HepG2 (cell line): Measurements from ENCODE around the gene CHFR. TPM values are rescaled to one million over a fixed set of nuclear protein-coding genes. Genes with fewer than 3 reads are reported as not detected.
A peak's percentile ranks its signal among the peaks of the same experiment; 100 is the strongest.

ENCODE experiments used
- CEBPB ChIP-seq: IDR thresholded peaks from 2 replicates; pipeline ENCODE4 v1.6.1; 2011; ENCODE audit warnings: low read depth, low read length, improper control_type of control experiment, borderline replicate concordance
- CEBPG ChIP-seq: IDR thresholded peaks from 2 replicates; pipeline ENCODE4 v1.6.1; 2016
- ISL2 ChIP-seq: sonication (generic); formaldehyde crosslinking; IDR thresholded peaks from 2 replicates; pipeline ENCODE4 v1.5.0; 2020; ENCODE audit warnings: missing genetic modification reagents
- NCOA1 ChIP-seq: sonication (generic); formaldehyde crosslinking; IDR thresholded peaks from 2 replicates; pipeline ENCODE4 v1.9.0; 2021; ENCODE audit warnings: missing genetic modification reagents
- NFKB2 ChIP-seq: sonication (generic); formaldehyde crosslinking; IDR thresholded peaks from 2 replicates; pipeline ENCODE4 v1.4.0; 2020; ENCODE audit warnings: missing genetic modification reagents, borderline replicate concordance
- NKX3-1 ChIP-seq: sonication (generic); formaldehyde crosslinking; IDR thresholded peaks from 2 replicates; pipeline ENCODE4 v1.5.0; 2020; ENCODE audit warnings: missing genetic modification reagents
- NR2F2 ChIP-seq: IDR thresholded peaks from 2 replicates; pipeline ENCODE4 v1.6.1; 2012; ENCODE audit warnings: low read depth, inconsistent platforms, borderline replicate concordance
- SMARCE1 ChIP-seq: fragments of 450-650 bp; IDR thresholded peaks from 2 replicates; pipeline ENCODE4 v1.6.1; 2017; ENCODE audit warnings: borderline replicate concordance
- STAT5B ChIP-seq: sonication (generic); formaldehyde crosslinking; IDR thresholded peaks from 2 replicates; pipeline ENCODE4 v1.4.0; 2020; ENCODE audit warnings: missing genetic modification reagents
- TCF7L2 ChIP-seq: IDR thresholded peaks from 2 replicates; pipeline ENCODE4 v1.6.1; 2011; ENCODE audit warnings: mild to moderate bottlenecking, low read depth, low read length, moderate library complexity
- ZFX ChIP-seq: sonication (generic); formaldehyde crosslinking; IDR thresholded peaks from 2 replicates; pipeline ENCODE4 v1.4.0; 2020; ENCODE audit warnings: mild to moderate bottlenecking, low read depth, missing genetic modification reagents, moderate library complexity
- ZFY ChIP-seq: sonication (generic); formaldehyde crosslinking; IDR thresholded peaks from 2 replicates; pipeline ENCODE4 v1.4.0; 2020; ENCODE audit warnings: missing genetic modification reagents
- ZNF12 ChIP-seq: sonication (generic); formaldehyde crosslinking; IDR thresholded peaks from 2 replicates; pipeline ENCODE4 v1.5.0; 2020; ENCODE audit warnings: missing genetic modification reagents
- ZNF138 ChIP-seq: sonication (generic); formaldehyde crosslinking; IDR thresholded peaks from 2 replicates; pipeline ENCODE4 v1.5.0; 2020; ENCODE audit warnings: mild to moderate bottlenecking, low read depth, missing genetic modification reagents
- ZNF343 ChIP-seq: sonication (generic); formaldehyde crosslinking; IDR thresholded peaks from 2 replicates; pipeline ENCODE4 v1.4.0; 2020; ENCODE audit warnings: mild to moderate bottlenecking, missing genetic modification reagents
- ZNF678 ChIP-seq: sonication (generic); formaldehyde crosslinking; IDR thresholded peaks from 2 replicates; pipeline ENCODE4 v1.4.0; 2020; ENCODE audit warnings: mild to moderate bottlenecking, missing genetic modification reagents
- ZNF768 ChIP-seq: sonication (generic); formaldehyde crosslinking; IDR thresholded peaks from 2 replicates; pipeline ENCODE4 v1.4.0; 2020; ENCODE audit warnings: missing genetic modification reagents
- polyA plus RNA-seq, 8 experiments: library from polyadenylated mRNA; depleted of rRNA in 3 of 8; stranded (reverse) in 7 of 8; unstranded in 1 of 8; fragments of >200 nt; fragmentation: Illumina TruSeq in 4 of 8; extraction: Trizol in 4 of 8; gene quantifications; 2 replicates each; pipeline versions ENCODE4 v1.2.1 to v1.2.3, GENCODE V29; 2011 to 2016; ENCODE audit warnings: low read depth in 4 of 8, missing spikeins in 1 of 8, mixed read lengths in 1 of 8; ENCODE audit not compliant: insufficient read depth in 1 of 8
- total RNA-seq, 5 experiments: library from RNA; depleted of rRNA; stranded (reverse); fragments of >200 nt; fragmentation: Illumina TruSeq; extraction: Trizol; gene quantifications; 2 replicates each; pipeline ENCODE4 v1.2.3, GENCODE V29; 2016; ENCODE audit warnings: low read depth in 1 of 5
- TF ChIP-seq, protein P1 (sequence below): sonication (generic); formaldehyde crosslinking; IDR thresholded peaks from 2 replicates; pipeline ENCODE4 v1.5.1; 2020; ENCODE audit warnings: mild to moderate bottlenecking, missing genetic modification reagents, moderate library complexity
- TF ChIP-seq, protein P2 (sequence below): sonication (generic); formaldehyde crosslinking; IDR thresholded peaks from 2 replicates; pipeline ENCODE4 v1.5.1; 2020; ENCODE audit warnings: missing genetic modification reagents, mild to moderate bottlenecking, borderline replicate concordance
- TF ChIP-seq, protein P3 (sequence below): sonication (generic); formaldehyde crosslinking; IDR thresholded peaks from 2 replicates; pipeline ENCODE4 v1.5.1; 2020; ENCODE audit warnings: missing genetic modification reagents, mild to moderate bottlenecking, borderline replicate concordance
- TF ChIP-seq, protein P4 (sequence below): sonication (generic); formaldehyde crosslinking; IDR thresholded peaks from 2 replicates; pipeline ENCODE4 v1.4.0; 2020; ENCODE audit warnings: low read depth, mild to moderate bottlenecking, missing genetic modification reagents

The CHFR gene
- total and polyA plus RNA-seq, 2 of the 13 experiments (the other 11 are each of a cell fraction or from before 2014, with no cell fraction given), result 21.4 to 21.5 TPM

DNA sequence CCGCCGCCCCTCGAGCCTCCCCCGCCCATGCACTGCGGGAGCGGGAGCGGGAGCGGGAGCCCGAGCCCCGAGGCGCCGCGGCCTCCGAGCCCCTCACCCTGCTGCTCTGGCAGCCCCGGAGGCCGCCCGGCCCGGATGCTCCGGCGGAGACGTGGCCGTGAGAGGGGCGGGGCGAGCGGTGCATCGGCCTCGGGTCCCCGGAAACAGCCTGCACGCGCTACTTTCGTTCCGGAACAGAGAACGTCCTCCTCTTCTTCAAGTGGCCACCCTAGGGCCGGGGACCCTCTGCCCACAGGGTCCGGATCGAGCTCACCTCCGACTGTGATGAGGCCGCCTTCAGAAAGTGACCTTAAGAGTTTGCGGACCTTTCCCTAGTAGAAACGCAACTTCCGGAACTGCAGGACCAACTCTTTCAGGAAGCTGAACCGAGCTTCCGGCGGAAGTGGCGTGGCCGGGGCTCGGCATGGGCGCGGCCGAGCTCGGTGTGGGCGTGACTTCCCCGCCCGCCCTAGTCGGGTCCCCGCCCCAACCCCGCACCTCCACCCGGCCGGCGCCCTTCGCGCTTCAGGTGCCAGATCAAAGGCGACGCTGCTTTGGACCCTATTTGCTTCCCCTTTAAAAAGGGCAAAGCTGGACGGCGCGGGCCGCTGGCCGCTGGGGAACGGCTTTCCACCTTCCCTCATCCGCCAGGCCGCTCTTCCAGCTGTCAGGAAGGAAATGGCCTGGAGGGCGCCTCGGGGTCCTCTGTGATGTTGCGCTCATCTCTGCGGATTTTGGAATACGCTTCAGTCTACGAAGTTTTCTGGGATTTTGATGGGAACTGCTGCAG, 58.5 kb downstream of the CHFR start, which contains the start of gene GOLGA3 (continued):
- TF ChIP-seq, protein P1, sequence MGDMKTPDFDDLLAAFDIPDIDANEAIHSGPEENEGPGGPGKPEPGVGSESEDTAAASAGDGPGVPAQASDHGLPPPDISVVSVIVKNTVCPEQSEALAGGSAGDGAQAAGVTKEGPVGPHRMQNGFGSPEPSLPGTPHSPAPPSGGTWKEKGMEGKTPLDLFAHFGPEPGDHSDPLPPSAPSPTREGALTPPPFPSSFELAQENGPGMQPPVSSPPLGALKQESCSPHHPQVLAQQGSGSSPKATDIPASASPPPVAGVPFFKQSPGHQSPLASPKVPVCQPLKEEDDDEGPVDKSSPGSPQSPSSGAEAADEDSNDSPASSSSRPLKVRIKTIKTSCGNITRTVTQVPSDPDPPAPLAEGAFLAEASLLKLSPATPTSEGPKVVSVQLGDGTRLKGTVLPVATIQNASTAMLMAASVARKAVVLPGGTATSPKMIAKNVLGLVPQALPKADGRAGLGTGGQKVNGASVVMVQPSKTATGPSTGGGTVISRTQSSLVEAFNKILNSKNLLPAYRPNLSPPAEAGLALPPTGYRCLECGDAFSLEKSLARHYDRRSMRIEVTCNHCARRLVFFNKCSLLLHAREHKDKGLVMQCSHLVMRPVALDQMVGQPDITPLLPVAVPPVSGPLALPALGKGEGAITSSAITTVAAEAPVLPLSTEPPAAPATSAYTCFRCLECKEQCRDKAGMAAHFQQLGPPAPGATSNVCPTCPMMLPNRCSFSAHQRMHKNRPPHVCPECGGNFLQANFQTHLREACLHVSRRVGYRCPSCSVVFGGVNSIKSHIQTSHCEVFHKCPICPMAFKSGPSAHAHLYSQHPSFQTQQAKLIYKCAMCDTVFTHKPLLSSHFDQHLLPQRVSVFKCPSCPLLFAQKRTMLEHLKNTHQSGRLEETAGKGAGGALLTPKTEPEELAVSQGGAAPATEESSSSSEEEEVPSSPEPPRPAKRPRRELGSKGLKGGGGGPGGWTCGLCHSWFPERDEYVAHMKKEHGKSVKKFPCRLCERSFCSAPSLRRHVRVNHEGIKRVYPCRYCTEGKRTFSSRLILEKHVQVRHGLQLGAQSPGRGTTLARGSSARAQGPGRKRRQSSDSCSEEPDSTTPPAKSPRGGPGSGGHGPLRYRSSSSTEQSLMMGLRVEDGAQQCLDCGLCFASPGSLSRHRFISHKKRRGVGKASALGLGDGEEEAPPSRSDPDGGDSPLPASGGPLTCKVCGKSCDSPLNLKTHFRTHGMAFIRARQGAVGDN (CRISPR knock-in tag), result peak; percentile 76
- TF ChIP-seq ZFX (CRISPR knock-in tag), result peak; percentile 86
- no peak; the same call in 1 of the 2 replicates for TF ChIP-seq NFKB2 (CRISPR knock-in tag)
- TF ChIP-seq STAT5B (CRISPR knock-in tag), result peak; percentile 69; the same call in 1 of the 2 replicates
- peak; percentile 73 for TF ChIP-seq ISL2 (CRISPR knock-in tag)
- no peak for TF ChIP-seq CEBPB
- TF ChIP-seq SMARCE1, result no peak
- TF ChIP-seq NR2F2, result peak; percentile 9; the same call in 1 of the 2 replicates
- no peak for TF ChIP-seq ZNF343
- TF ChIP-seq TCF7L2, result no peak
- no peak for TF ChIP-seq NCOA1 (CRISPR knock-in tag)
- TF ChIP-seq, protein P2, sequence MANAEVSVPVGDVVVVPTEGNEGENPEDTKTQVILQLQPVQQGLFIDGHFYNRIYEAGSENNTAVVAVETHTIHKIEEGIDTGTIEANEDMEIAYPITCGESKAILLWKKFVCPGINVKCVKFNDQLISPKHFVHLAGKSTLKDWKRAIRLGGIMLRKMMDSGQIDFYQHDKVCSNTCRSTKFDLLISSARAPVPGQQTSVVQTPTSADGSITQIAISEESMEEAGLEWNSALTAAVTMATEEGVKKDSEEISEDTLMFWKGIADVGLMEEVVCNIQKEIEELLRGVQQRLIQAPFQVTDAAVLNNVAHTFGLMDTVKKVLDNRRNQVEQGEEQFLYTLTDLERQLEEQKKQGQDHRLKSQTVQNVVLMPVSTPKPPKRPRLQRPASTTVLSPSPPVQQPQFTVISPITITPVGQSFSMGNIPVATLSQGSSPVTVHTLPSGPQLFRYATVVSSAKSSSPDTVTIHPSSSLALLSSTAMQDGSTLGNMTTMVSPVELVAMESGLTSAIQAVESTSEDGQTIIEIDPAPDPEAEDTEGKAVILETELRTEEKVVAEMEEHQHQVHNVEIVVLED, result peak; percentile 80
- no peak for TF ChIP-seq ZNF678 (CRISPR knock-in tag)
- TF ChIP-seq ZNF138 (CRISPR knock-in tag), result peak; percentile 82; the same call in 1 of the 2 replicates
- TF ChIP-seq, protein P3, sequence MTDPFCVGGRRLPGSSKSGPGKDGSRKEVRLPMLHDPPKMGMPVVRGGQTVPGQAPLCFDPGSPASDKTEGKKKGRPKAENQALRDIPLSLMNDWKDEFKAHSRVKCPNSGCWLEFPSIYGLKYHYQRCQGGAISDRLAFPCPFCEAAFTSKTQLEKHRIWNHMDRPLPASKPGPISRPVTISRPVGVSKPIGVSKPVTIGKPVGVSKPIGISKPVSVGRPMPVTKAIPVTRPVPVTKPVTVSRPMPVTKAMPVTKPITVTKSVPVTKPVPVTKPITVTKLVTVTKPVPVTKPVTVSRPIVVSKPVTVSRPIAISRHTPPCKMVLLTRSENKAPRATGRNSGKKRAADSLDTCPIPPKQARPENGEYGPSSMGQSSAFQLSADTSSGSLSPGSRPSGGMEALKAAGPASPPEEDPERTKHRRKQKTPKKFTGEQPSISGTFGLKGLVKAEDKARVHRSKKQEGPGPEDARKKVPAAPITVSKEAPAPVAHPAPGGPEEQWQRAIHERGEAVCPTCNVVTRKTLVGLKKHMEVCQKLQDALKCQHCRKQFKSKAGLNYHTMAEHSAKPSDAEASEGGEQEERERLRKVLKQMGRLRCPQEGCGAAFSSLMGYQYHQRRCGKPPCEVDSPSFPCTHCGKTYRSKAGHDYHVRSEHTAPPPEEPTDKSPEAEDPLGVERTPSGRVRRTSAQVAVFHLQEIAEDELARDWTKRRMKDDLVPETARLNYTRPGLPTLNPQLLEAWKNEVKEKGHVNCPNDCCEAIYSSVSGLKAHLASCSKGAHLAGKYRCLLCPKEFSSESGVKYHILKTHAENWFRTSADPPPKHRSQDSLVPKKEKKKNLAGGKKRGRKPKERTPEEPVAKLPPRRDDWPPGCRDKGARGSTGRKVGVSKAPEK (CRISPR knock-in tag), result no peak
- TF ChIP-seq, protein P4, sequence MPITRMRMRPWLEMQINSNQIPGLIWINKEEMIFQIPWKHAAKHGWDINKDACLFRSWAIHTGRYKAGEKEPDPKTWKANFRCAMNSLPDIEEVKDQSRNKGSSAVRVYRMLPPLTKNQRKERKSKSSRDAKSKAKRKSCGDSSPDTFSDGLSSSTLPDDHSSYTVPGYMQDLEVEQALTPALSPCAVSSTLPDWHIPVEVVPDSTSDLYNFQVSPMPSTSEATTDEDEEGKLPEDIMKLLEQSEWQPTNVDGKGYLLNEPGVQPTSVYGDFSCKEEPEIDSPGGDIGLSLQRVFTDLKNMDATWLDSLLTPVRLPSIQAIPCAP, result 0 out of 2 replicates have a peak, but pooled peaks have one; percentile 42
- TF ChIP-seq NKX3-1 (CRISPR knock-in tag), result peak; percentile 44; the same call in 1 of the 2 replicates
- TF ChIP-seq ZNF12, result peak; percentile 60; the same call in 1 of the 2 replicates
- TF ChIP-seq ZNF768 (CRISPR knock-in tag), result peak; percentile 43; the same call in 1 of the 2 replicates
- TF ChIP-seq ZFY (CRISPR knock-in tag), result peak; percentile 91
- no peak for TF ChIP-seq CEBPG (CRISPR knock-in tag)
